H1 (cell line): Measurements from ENCODE around the gene SLC7A5. TPM values are rescaled to one million over a fixed set of nuclear protein-coding genes. Genes with fewer than 3 reads are reported as not detected.

ENCODE experiments used
- CTCF ChIA-PET: fragments of 300-600 bp; sonication (Branson Sonifier 250); formaldehyde crosslinking; loops from one replicate; lab custom pipeline; 2021; ENCODE audit not compliant: partially characterized antibody; lab: Charles Lee
- POLR2A ChIA-PET: fragments of 300-600 bp; sonication (Branson Sonifier 250); formaldehyde crosslinking; loops from one replicate; lab custom pipeline; 2021; ENCODE audit warnings: inconsistent platforms; ENCODE audit not compliant: partially characterized antibody; lab: Charles Lee
- DNase-seq, 2 experiments: peaks; one replicate each; pipeline versions ENCODE4 v3.0.0 to v3.0.0-alpha.2; 2010 to 2022; ENCODE audit warnings: low spot score in 2 of 2, low read depth in 1 of 2, mixed read lengths in 1 of 2
- FAIRE-seq: peaks from 2 replicates; lab custom pipeline; 2011; peaks lifted over from hg19 to GRCh38; lab: Jason Lieb, UNC
- H2AFZ ChIP-seq: 2 replicates; pipeline ENCODE4 v1.8.1; 2012; ENCODE audit warnings: low read length, inconsistent platforms
- H2AK5ac ChIP-seq: 2 replicates; pipeline ENCODE4 v1.6.1; 2013; ENCODE audit warnings: low read depth, low read length
- H2BK120ac ChIP-seq: replicated peaks from 2 replicates; pipeline ENCODE3; 2013; ENCODE audit warnings: low read depth, low read length, inconsistent platforms
- H2BK12ac ChIP-seq: 2 replicates; pipeline ENCODE4 v1.6.1; 2013; ENCODE audit warnings: low read depth, low read length
- H2BK15ac ChIP-seq: 2 replicates; pipeline ENCODE4 v1.6.1; 2013; ENCODE audit warnings: low read length
- H2BK20ac ChIP-seq: 2 replicates; pipeline ENCODE4 v1.6.1; 2013; ENCODE audit warnings: low read length
- H2BK5ac ChIP-seq: 2 replicates; pipeline ENCODE4 v1.6.1; 2013; ENCODE audit warnings: low read depth, low read length
- H3K14ac ChIP-seq: 2 replicates; pipeline ENCODE4 v1.6.1; 2013; ENCODE audit warnings: inconsistent platforms; ENCODE audit not compliant: insufficient read length
- H3K18ac ChIP-seq: 2 replicates; pipeline ENCODE4 v1.6.1; 2013; ENCODE audit warnings: low read length; ENCODE audit errors: extremely low read depth
- H3K23ac ChIP-seq: 2 replicates; pipeline ENCODE4 v1.6.1; 2013; ENCODE audit warnings: inconsistent platforms; ENCODE audit not compliant: insufficient read length
- H3K23me2 ChIP-seq: 2 replicates; pipeline ENCODE4 v1.6.1; 2013; ENCODE audit warnings: low read depth, low read length
- H3K27ac ChIP-seq: 2 replicates; pipeline ENCODE4 v1.6.1; 2011; ENCODE audit warnings: low read depth, low read length, inconsistent platforms
- H3K27me3 ChIP-seq, 4 experiments: replicated peaks in 1 of 4; 1 replicate in 1 of 4; 2 replicates in 3 of 4; pipeline versions ENCODE4 v1.6.1 to v1.8.1; 2011 to 2013; ENCODE audit warnings: low read length in 3 of 4, mild to moderate bottlenecking in 3 of 4, inconsistent platforms in 2 of 4, mixed read lengths in 2 of 4, moderate library complexity in 1 of 4; ENCODE audit not compliant: control insufficient read depth in 3 of 4, insufficient read depth in 3 of 4; ENCODE audit errors: extremely low read depth in 1 of 4
- H3K36me3 ChIP-seq, 4 experiments: 2 replicates each; pipeline versions ENCODE4 v1.6.1 to v1.8.1; 2011 to 2013; ENCODE audit warnings: mild to moderate bottlenecking in 4 of 4, low read length in 3 of 4, moderate library complexity in 2 of 4, control low read depth in 1 of 4, inconsistent platforms in 1 of 4; ENCODE audit not compliant: insufficient read depth in 4 of 4, control insufficient read depth in 2 of 4
- H3K4ac ChIP-seq: replicated peaks from 2 replicates; pipeline ENCODE3; 2013; ENCODE audit warnings: low read length, low read depth, mixed read lengths, inconsistent platforms; ENCODE audit not compliant: insufficient read length
- H3K4me1 ChIP-seq, 4 experiments: replicated peaks in 1 of 4; 1 replicate in 1 of 4; 2 replicates in 3 of 4; pipeline versions ENCODE4 v1.6.1 to v1.8.1; 2011 to 2013; ENCODE audit warnings: low read length in 3 of 4, inconsistent platforms in 2 of 4, mixed read lengths in 1 of 4; ENCODE audit not compliant: insufficient read depth in 4 of 4, control insufficient read depth in 3 of 4
- H3K4me2 ChIP-seq, 2 experiments: 2 replicates each; pipeline versions ENCODE4 v1.6.1 to v1.8.1; 2011 to 2013; ENCODE audit warnings: low read depth in 2 of 2, low read length in 2 of 2, control low read depth in 1 of 2, inconsistent platforms in 1 of 2, mild to moderate bottlenecking in 1 of 2; ENCODE audit not compliant: insufficient read depth in 1 of 2
- H3K4me3 ChIP-seq, 4 experiments: fragments of 200-600, 300-600 bp in 1 of 4; sonication (generic), shearing (Covaris generic), sonication (Bioruptor Twin) in 1 of 4; 2 replicates each; pipeline versions ENCODE4 v1.5.1 to v1.8.1; 2011 to 2016; ENCODE audit warnings: low read length in 4 of 4, low read depth in 3 of 4, control low read depth in 2 of 4, inconsistent platforms in 2 of 4, mild to moderate bottlenecking in 2 of 4, mixed read lengths in 1 of 4, moderate library complexity in 1 of 4; ENCODE audit not compliant: insufficient read depth in 2 of 4; ENCODE audit errors: extremely low read depth in 1 of 4
- H3K56ac ChIP-seq: replicated peaks from 2 replicates; pipeline ENCODE3; 2013; ENCODE audit warnings: low read depth, mild to moderate bottlenecking, mixed read lengths, low read length, inconsistent platforms; ENCODE audit not compliant: insufficient read length
- H3K79me1 ChIP-seq: 2 replicates; pipeline ENCODE4 v1.6.1; 2013; ENCODE audit warnings: low read depth, low read length, control low read depth
- H3K79me2 ChIP-seq, 2 experiments: 2 replicates each; pipeline versions ENCODE4 v1.6.1 to v1.8.1; 2012 to 2013; ENCODE audit warnings: low read length in 2 of 2, mild to moderate bottlenecking in 2 of 2, inconsistent platforms in 1 of 2; ENCODE audit not compliant: insufficient read depth in 2 of 2, control insufficient read depth in 1 of 2
- H3K9ac ChIP-seq, 4 experiments: replicated peaks in 1 of 4; 1 replicate in 1 of 4; 2 replicates in 3 of 4; pipeline versions ENCODE4 v1.6.1 to v1.8.1; 2011 to 2013; ENCODE audit warnings: low read depth in 3 of 4, low read length in 3 of 4, control low read depth in 2 of 4, mild to moderate bottlenecking in 2 of 4, moderate library complexity in 2 of 4, inconsistent platforms in 1 of 4; ENCODE audit errors: extremely low read depth in 1 of 4
- H3K9me3 ChIP-seq, 2 experiments: 2 replicates each; pipeline versions ENCODE4 v1.6.1 to v1.8.1; 2012 to 2013; ENCODE audit warnings: mild to moderate bottlenecking in 2 of 2, moderate library complexity in 2 of 2, control low read depth in 1 of 2, inconsistent platforms in 1 of 2, low read depth in 1 of 2, low read length in 1 of 2, mixed read lengths in 1 of 2; ENCODE audit not compliant: insufficient read depth in 2 of 2
- H4K20me1 ChIP-seq, 2 experiments: replicated peaks in 1 of 2; 2 replicates each; pipeline versions ENCODE3 to v1.8.1; 2011 to 2013; ENCODE audit warnings: inconsistent platforms in 2 of 2, low read length in 2 of 2, mild to moderate bottlenecking in 1 of 2; ENCODE audit not compliant: insufficient read depth in 2 of 2, control insufficient read depth in 1 of 2
- H4K5ac ChIP-seq: 2 replicates; pipeline ENCODE4 v1.6.1; 2013; ENCODE audit warnings: low read length, low read depth, mixed read lengths, inconsistent platforms; ENCODE audit not compliant: insufficient read length
- H4K8ac ChIP-seq: 2 replicates; pipeline ENCODE4 v1.8.0; 2013; ENCODE audit warnings: mild to moderate bottlenecking, moderate library complexity, low read length, inconsistent platforms; ENCODE audit not compliant: insufficient read depth; ENCODE audit errors: extremely low read depth
- H4K91ac ChIP-seq: replicated peaks from 2 replicates; pipeline ENCODE3; 2013; ENCODE audit warnings: low read length, mixed read lengths, inconsistent platforms; ENCODE audit not compliant: insufficient read length
- CBX8 ChIP-seq: fragments of 300-800, 300-1000 bp; sonication (generic); IDR thresholded peaks from 2 replicates; pipeline ENCODE4 v1.7.1; 2016; ENCODE audit warnings: low read depth, low read length, borderline replicate concordance
- CEBPB ChIP-seq: IDR thresholded peaks from 2 replicates; pipeline ENCODE4 v1.6.1; 2012; ENCODE audit warnings: low read depth, low read length
- CTBP2 ChIP-seq: IDR thresholded peaks from 2 replicates; pipeline ENCODE4 v1.7.0; 2011; ENCODE audit warnings: borderline replicate concordance, mild to moderate bottlenecking, moderate library complexity, mixed read lengths, low read length; ENCODE audit not compliant: insufficient read depth, insufficient read length
- GTF2F1 ChIP-seq: IDR thresholded peaks from 2 replicates; pipeline ENCODE4 v1.6.1; 2012; ENCODE audit warnings: low read depth, low read length, improper control_type of control experiment, borderline replicate concordance
- RAD21 ChIP-seq, 2 experiments: IDR thresholded peaks in 1 of 2; conservative IDR thresholded peaks in 1 of 2; 2 replicates each; pipeline ENCODE4 v1.6.1; 2011; ENCODE audit warnings: low read depth in 2 of 2, low read length in 2 of 2, improper control_type of control experiment in 1 of 2, inconsistent platforms in 1 of 2, mild to moderate bottlenecking in 1 of 2, moderate library complexity in 1 of 2
- SAP30 ChIP-seq: fragments of 300-600 bp; sonication (generic); IDR thresholded peaks from 2 replicates; pipeline ENCODE4 v1.7.1; 2012; ENCODE audit warnings: low read length, moderate library complexity, mild to moderate bottlenecking, inconsistent platforms; ENCODE audit not compliant: insufficient read depth, insufficient replicate concordance
- SRF ChIP-seq: IDR thresholded peaks from 2 replicates; pipeline ENCODE4 v1.6.1; 2011; ENCODE audit warnings: mild to moderate bottlenecking, low read depth, low read length, moderate library complexity
- WGBS, 2 experiments: shearing (Covaris generic) in 1 of 2; methylation state at CpG; one replicate each; pipeline versions ENCODE4 v1.1.6 to v1.1.7; 2013 to 2015; ENCODE audit warnings: low lambda C conversion rate in 2 of 2, mixed read lengths in 2 of 2, inconsistent platforms in 1 of 2, low coverage in 1 of 2, missing lambda C conversion rate in 1 of 2; ENCODE audit not compliant: insufficient replicate concordance in 2 of 2, insufficient coverage in 1 of 2, insufficient read length in 1 of 2; ENCODE audit errors: extremely low coverage in 1 of 2, missing lambda C conversion rate in 1 of 2; 5-methylcytosine and 5-hydroxymethylcytosine counted together
- polyA plus RNA-seq, 7 experiments: library from polyadenylated mRNA; depleted of rRNA in 3 of 7; stranded (reverse) in 5 of 7; unstranded in 2 of 7; fragments of >200 nt in 5 of 7; fragments of 200-250 nt in 2 of 7; gene quantifications; 1 replicate in 5 of 7; 2 replicates in 1 of 7; 4 replicates in 1 of 7; pipeline versions ENCODE4 v1.2.1 to v1.2.3, GENCODE V29; 2011 to 2013; ENCODE audit warnings: missing spikeins in 2 of 7, mixed read lengths in 2 of 7
- total RNA-seq: library from RNA; stranded (reverse); fragmentation: NEBNext Ultra II Directional; extraction: Animal tissue kit (Norgen Biotek cat#: 25700); gene quantifications from 2 replicates; pipeline ENCODE4 v1.2.1, GENCODE V29; 2021
- TF ChIP-seq, protein P1 (sequence below), 3 experiments: IDR thresholded peaks; 1 replicate in 2 of 3; 2 replicates in 1 of 3; pipeline versions ENCODE4 v1.5.1 to v1.6.1; 2011; ENCODE audit warnings: low read length in 3 of 3, mild to moderate bottlenecking in 3 of 3, inconsistent platforms in 2 of 3, low read depth in 1 of 3, moderate library complexity in 1 of 3; ENCODE audit not compliant: insufficient read depth in 1 of 3; ENCODE audit errors: control extremely low read depth in 1 of 3
- TF ChIP-seq, protein P2 (sequence below): IDR thresholded peaks from 2 replicates; pipeline ENCODE4 v1.6.1; 2012; ENCODE audit warnings: inconsistent platforms

Gene SLC7A5
- total and polyA plus RNA-seq, 2 of the 8 experiments (the other 6 are each of a cell fraction or from before 2014, with no cell fraction given), result 68.2 to 341 TPM

DNA sequence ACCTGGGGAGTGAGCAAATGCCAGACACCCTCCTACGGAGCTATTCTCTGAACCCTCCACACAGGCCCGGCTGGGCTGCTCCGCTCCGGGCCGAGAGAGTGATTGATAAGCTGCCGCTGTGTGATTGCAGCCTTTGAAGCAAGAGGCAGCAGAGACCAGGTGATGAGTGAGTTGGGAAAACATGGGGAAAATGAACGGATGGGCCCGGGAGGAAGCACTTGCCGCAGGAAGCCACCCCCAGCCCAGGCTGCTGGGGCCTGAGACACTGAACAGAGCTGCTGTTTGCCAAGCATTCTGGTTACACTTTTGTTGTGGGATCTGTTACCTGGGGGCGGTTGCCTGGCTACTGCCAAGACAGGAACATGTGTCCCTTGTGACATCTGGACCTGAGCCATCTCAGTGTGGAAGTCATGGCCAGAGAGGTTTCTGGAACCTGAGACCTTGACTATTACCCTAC, 57.1 kb downstream of the SLC7A5 start:
- Histone ChIP-seq H2BK20ac (no peak overlapping the region), H2AFZ (no peak overlapping the region), H3K27ac (no peak overlapping the region), H3K4me3 (no peak overlapping the region), H4K91ac (no peak overlapping the region), H3K27me3 (no peaks in the 10 kb centered on the region), H2BK120ac (no peak overlapping the region), H2BK15ac (peak overlapping the region; percentile 72; the same call in 1 of the 2 replicates), H3K79me1 (no peaks in the 10 kb centered on the region), H3K9me3 (no peaks in the 10 kb centered on the region), H3K4me1 (peaks cover 0 to 2% (median 0%) of the 10 kb centered on the region in 4 experiments; a peak in 3 of 7 replicates), H3K14ac (no peak overlapping the region), H4K8ac (peak overlapping the region; percentile 5; the same call in 1 of the 2 replicates), H4K5ac (no peak overlapping the region), H2BK5ac (no peak overlapping the region), H4K20me1 (no peaks in the 10 kb centered on the region), H3K9ac (no peak overlapping the region), H3K36me3 (no peaks in the 10 kb centered on the region), H3K23ac (no peak overlapping the region), H2AK5ac (no peak overlapping the region), H3K56ac (no peak overlapping the region), H3K79me2 (no peaks in the 10 kb centered on the region), H3K4ac (no peak overlapping the region), H3K4me2 (no peak overlapping the region), H3K18ac (no peak overlapping the region; the same call in 1 of the 2 replicates), H3K23me2 (no peaks in the 10 kb centered on the region), H2BK12ac (no peak overlapping the region)
- ChIA-PET CTCF (interaction anchor here (1.0 to 5.0 kb wide), 9 partner anchors 10 to 94 kb away, joined by 4 to 37 read pairs (median 7); no protein-coding TSS in a partner anchor), POLR2A (interaction anchor here (0.7 to 4.1 kb wide), 7 partner anchors 9 to 63 kb away, joined by 3 to 20 read pairs (median 4); partner anchors contain the start of gene SLC7A5)
- 80% methylated on average over 10 of the region's 10 CpGs; no CpG with 5 or more reads in 1 of the 2 experiments for WGBS, 2 experiments
- FAIRE-seq (no peak), DNase-seq (no peak)
- TF ChIP-seq, protein P1, sequence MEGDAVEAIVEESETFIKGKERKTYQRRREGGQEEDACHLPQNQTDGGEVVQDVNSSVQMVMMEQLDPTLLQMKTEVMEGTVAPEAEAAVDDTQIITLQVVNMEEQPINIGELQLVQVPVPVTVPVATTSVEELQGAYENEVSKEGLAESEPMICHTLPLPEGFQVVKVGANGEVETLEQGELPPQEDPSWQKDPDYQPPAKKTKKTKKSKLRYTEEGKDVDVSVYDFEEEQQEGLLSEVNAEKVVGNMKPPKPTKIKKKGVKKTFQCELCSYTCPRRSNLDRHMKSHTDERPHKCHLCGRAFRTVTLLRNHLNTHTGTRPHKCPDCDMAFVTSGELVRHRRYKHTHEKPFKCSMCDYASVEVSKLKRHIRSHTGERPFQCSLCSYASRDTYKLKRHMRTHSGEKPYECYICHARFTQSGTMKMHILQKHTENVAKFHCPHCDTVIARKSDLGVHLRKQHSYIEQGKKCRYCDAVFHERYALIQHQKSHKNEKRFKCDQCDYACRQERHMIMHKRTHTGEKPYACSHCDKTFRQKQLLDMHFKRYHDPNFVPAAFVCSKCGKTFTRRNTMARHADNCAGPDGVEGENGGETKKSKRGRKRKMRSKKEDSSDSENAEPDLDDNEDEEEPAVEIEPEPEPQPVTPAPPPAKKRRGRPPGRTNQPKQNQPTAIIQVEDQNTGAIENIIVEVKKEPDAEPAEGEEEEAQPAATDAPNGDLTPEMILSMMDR (IDR thresholded peaks at IDR 0.05; ENCODE audit: control extremely low read depth in 1 of 3, insufficient read depth in 1 of 3, low read depth in 1 of 3, low read length in 3 of 3), result peak in 2 of 3 experiments; percentile 16 to 25; a peak in 2 of 4 replicates
- TF ChIP-seq CEBPB, result no peak
- TF ChIP-seq, protein P2, sequence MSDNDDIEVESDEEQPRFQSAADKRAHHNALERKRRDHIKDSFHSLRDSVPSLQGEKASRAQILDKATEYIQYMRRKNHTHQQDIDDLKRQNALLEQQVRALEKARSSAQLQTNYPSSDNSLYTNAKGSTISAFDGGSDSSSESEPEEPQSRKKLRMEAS, result no peak
- TF ChIP-seq SAP30, result no peak
- no peak for TF ChIP-seq SRF
- TF ChIP-seq CTBP2, result no peak
- no peak for TF ChIP-seq CBX8
- peak; percentile 35 to 46 for TF ChIP-seq RAD21 (IDR thresholded peaks at IDR 0.05 in 1 of 2, conservative IDR thresholded peaks at IDR 0.05 in 1 of 2; ENCODE audit: low read depth in 2 of 2, low read length in 2 of 2)
- TF ChIP-seq GTF2F1, result no peak
